GM10266 (cell line): ENCODE measurements around the gene TIMMDC1.
A peak's percentile ranks its signal among the peaks of the same experiment; 100 is the strongest.

ENCODE experiments used
- DNase-seq: peaks from one replicate; pipeline ENCODE4 v3.0.0; 2012; ENCODE audit errors: extremely low spot score
- CTCF ChIP-seq: IDR thresholded peaks from 2 replicates; pipeline ENCODE4 v1.5.1; 2012; ENCODE audit warnings: mild to moderate bottlenecking, low read depth; ENCODE audit not compliant: control insufficient read depth, insufficient read depth; ENCODE audit errors: missing control alignments

TIMMDC1 gene

GRCh38 chr3:119508172-119508845 lies 10.0 kb downstream of the TIMMDC1 start:
- peak; percentile 11 for DNase-seq
- TF ChIP-seq CTCF: no peak

- DNase-seq: no peak
- TF ChIP-seq CTCF: no peak
Measured at GRCh38 chr3:119510690-119511089, 12.3 kb downstream of the TIMMDC1 start.

- no peak for DNase-seq
- TF ChIP-seq CTCF: no peak
Measured at GRCh38 chr3:119514637-119515036, 16.3 kb downstream of the TIMMDC1 start.

GRCh38 chr3:119517112-119517511 lies 18.8 kb downstream of the TIMMDC1 start:
- no peak for TF ChIP-seq CTCF
- DNase-seq: no peak

GRCh38 chr3:119518026-119518425 lies 19.7 kb downstream of the TIMMDC1 start:
- DNase-seq: no peak
- TF ChIP-seq CTCF: no peak

GRCh38 chr3:119524931-119525662 lies 26.8 kb downstream of the TIMMDC1 start:
- peak; percentile 54 for TF ChIP-seq CTCF
- DNase-seq: no peak

- TF ChIP-seq CTCF: no peak
- no peak for DNase-seq
Measured at GRCh38 chr3:119527714-119528113, 29.4 kb downstream of the TIMMDC1 start.
